SH-SY5Y (cell line): ENCODE results near the gene STK24.

Source experiments
- GATA2 ChIP-seq: IDR thresholded peaks from 2 replicates; pipeline ENCODE4 v1.6.1; 2011; ENCODE audit warnings: mild to moderate bottlenecking, low read depth, low read length
- GATA3 ChIP-seq: IDR thresholded peaks from 2 replicates; pipeline ENCODE4 v1.6.1; 2011; ENCODE audit warnings: low read depth, mild to moderate bottlenecking, low read length, moderate library complexity

GRCh38 chr13:98447881-98448641 is 128.8 kb downstream of the STK24 start:
- no peak for TF ChIP-seq GATA3
- TF ChIP-seq GATA2: no peak
